HG02973 (cell line): ENCODE results near the gene TENM4.

Experiments used
- ATAC-seq: cut with Tn5 transposase; IDR thresholded peaks from one replicate; pipeline ENCODE4 v1.9.1; 2021; ENCODE audit warnings: moderate library complexity; ENCODE audit not compliant: unreplicated experiment

Gene TENM4

DNA sequence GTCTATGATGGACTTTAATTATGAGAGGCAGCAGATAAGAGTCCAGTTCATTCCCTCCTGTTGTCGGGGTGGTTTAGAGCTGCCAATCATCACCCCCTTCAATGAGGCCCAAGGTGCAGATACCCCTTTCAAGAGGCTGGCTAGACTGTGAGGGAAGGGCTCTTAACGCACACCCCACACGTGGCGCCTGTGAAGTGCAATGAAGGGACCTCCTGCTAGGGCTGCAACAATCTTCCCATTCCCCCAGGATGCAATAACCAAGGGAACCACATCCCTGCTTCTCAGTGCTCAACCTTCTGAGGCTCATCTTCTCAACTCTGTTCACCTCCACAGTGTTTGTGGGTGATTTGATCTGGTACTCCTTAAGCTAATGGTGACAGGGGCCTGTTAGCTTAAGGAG is 19.0 kb downstream of the TENM4 start:
- no peak for ATAC-seq

DNA sequence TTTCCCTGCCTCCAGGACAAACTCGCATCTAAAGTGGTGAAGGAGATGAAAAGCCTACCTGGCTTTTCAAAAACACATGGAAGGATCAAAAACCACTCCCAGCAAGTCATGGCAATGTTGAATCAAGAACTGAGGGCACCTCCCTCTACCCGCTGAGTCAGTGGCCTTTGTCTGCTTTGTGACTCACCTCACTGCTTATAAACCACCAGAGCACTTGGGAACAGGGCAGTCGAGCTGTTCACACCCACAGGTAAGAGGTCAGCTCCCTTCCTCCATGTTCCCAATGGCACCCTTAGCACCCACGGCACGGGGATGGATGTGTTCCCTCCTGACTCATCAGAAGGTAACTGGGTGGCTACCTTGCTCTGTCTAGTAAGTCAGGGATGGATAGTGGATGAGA is 21.7 kb downstream of the TENM4 start:
- no peak for ATAC-seq

DNA sequence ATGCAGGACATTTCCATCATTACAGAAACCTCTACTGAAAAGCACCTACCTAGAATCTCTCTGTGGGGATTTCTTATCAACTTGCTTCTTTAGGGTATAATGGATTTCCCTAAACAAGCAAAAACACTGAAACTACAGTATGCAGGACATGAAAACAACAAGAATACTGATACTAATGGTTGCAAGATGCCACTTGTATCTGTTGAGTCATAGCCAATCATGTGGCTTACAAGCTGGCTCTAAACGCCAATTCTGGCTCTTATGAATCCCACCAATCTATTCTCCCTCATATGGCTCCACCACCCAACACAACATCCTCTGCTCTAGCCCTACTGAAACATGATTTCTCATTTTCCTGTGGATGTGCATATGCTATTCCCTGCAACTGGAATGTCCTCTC is 22.6 kb downstream of the TENM4 start:
- ATAC-seq = no peak

DNA sequence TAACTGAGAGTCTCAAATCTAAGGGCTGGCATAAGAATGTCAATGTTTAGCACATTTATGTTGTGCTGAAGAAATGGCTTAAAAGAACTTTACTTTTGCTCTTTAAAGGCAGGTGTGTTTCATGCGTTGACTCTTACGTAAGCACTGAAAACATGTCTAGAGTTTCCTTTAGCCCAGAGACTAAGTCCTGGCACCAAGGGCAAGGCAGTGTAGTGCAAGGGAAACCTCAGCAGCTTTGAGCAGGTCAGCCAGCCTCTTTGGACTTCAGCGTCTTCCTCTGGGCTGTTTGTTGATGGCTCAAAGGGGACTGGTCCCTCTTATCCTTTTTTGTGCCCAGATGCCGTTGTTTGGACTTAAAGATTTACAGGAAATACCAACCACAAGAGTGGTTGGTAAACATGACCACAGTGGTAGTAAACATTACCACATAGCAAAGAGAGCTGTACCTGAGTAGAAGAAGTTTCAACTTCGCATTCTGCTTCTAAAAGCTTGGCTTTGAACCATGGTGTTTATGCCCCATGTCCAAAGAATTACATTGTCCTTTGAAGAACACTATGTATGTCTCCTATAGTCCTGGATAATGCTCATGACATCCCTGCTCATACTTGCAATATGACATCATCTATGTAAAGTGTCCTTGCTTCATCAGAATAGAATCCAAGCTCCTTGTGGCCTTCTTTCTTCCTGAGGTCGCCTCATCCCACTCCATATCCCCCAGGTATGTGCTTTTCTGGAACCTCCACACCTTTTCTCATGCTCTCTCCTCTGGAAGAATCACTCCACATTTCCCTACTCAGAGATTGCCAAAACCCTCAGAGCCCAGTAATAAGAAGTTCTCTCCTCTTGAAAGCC is 23.5 kb downstream of the TENM4 start:
- ATAC-seq = no peak

DNA sequence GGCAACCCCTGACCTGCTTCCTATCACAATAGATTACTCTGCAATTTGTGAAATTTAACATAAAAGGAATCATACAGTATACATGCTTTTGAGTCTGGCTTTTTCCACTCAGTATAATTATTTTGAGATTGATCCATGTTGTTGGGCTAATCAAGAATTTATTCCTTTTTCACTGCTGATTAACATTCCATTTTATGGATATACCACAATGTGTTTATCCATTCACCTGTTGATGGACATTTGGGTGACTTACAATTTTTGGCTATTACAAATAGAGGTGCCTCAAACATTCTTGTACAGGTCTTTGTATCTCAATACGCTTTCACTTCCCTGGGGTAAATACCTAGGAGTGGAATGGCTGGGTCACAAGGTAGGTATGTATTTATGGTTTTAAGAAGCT is 24.9 kb downstream of the TENM4 start:
- no peak for ATAC-seq

DNA sequence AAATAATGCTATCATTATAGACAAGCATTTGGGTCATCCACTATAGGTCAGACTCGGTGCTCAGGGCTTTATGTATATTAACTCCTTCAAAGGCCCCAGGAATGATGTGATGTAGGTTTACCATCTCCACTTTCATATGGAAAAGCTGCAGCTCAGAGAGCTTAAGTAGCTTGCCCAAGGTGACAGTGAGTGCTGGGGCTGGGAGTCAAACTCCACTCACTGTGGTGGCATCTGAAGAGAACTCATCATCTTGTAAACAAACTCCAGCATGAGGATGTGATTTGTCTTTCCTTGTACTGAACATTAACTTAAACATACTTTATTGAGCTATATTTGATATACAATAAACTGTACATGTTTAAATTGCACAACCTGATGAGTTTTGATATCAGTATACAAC is 25.4 kb downstream of the TENM4 start:
- ATAC-seq = no peak

DNA sequence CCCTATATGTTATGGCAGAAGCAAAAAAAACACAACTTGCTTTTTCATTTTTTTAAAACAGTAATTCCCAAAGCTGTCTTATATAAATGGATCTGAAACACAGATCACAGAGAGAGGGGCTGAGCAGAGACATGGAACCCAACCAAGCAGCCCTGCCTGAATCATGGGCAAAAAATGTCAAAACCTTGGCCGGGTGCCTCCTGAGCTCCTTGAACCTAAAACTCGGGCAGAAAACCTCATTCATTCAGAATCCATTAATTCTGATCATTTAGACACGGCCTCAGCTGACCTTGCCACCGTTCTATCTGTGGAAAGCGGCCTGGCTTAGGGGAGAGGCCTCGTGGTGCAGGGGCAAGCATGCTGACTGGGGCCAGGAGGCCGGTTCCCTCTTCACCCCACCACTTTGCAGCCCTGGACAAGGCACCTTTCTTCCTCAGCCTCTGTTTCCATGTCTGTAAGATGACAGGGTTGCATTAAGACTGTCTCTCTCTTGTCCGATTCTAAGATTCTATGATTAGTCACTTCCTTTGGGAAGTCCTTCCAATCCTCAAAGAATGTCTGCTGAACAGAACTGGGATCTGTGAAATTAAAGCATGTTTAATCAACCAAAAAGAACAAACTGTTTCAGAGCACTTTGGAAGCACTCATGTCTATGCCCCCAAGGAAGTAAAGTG is 26.0 kb downstream of the TENM4 start:
- ATAC-seq = no peak

DNA sequence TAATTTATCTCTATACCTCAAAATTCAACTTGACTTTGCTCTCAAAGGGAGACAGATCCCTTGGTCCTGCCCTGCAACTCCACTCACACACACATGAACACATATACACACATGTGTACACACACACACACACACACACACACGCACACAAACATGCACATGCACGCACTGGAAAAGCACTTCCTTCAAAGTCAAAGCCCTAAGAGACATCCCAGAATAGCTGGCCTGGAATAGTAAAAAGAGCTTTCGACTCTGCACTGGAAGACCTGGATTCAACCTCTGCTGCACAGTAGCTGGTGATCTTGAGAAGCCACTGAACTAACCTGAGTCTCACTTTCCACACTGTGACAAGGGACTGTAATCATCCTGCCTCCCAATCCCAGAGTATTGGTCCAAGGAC is 26.8 kb downstream of the TENM4 start:
- ATAC-seq = no peak

DNA sequence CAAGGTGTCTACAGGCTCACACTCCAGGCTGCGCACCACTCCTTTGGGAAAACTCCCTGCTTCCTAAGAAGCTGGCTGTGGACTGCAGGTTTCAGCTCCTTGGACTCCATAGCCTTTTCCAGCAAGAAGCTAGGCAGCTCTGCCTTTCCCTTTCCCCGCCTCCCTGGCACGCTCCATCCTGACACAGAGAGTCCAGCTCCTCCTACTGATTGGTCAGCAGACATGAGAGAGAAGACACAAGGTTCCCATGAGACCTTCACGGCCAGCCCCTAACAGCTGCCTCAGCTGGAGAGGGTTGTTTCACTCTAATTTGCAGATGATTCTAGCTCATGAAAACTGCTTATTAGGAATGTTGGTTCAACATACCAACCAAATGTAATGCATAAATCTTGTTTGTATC is 27.6 kb downstream of the TENM4 start:
- no peak for ATAC-seq

DNA sequence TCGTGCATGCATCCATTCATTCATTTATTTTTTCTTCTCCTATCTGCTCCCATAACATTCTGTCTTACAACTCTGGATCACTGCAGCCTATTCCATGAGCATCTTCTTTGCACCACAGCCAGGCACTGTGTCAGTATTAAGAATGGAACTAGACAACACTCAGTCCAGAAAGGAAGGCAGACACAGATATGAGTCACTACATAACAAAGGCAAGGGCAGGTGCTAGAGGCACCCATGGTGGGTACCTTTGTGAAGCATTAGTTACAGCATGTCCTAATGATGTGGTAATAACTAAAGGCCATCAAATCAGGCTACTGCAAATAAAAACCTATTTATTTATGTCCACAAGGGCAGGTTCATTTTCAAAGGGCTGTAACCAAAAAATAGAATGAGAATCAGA is 28.1 kb downstream of the TENM4 start:
- peak; percentile 53 for ATAC-seq

DNA sequence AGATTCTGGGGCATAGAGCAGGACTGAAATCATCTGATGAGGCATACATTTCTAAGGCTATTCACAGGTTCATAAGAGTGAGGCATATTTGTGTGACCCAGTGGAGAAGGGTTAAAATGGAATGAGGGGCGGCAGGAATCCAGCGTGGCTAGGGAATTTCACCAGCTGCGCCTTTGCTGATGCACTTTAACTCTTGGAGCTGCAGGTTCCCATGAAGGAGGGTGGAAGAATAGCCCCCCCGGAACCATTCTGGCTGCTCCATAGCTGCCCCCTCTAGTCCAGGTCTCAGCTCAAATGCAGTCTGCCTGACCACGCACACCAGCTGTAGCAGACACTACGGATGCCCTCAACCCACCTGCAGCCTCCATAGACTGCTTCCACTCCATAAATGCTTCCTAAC is 31.5 kb downstream of the TENM4 start:
- ATAC-seq = no peak

DNA sequence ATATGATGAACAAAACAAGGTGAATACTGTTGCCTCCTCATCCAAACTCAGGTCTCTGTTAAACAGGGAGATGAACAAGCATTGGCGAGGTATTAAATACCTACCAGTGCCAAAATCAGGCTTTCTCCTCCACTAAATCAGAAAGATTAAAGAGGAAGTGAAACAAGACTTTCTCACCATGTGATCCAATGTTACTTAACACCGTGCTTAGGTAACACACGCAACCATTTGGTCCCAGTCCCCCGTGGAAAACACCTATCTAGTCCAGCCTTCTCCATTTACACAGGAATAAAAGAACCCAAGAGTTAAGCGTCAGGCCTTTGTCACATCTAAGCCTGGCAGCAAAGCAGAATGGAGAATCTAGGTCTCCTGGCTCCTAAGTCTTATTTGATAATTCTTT is 34.5 kb downstream of the TENM4 start:
- ATAC-seq = peak; percentile 95

DNA sequence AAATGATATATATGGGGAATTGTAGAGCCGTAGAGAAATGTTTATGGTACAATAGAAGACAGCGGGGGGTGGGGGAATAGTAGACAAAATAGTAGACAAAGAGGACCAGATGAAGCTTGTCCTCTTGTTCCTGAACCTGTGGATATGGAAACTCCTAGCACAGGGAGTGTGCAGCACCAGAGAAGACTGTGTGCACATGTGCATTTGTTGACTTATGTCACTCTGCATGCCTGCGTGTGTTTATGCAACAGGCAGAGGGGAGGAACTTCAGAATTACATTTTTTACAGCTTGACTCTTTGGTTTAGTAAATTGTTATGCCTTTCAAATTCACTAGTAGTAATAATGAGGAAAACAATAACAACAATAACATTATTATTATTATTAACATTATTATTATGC is 36.0 kb downstream of the TENM4 start:
- no peak for ATAC-seq

DNA sequence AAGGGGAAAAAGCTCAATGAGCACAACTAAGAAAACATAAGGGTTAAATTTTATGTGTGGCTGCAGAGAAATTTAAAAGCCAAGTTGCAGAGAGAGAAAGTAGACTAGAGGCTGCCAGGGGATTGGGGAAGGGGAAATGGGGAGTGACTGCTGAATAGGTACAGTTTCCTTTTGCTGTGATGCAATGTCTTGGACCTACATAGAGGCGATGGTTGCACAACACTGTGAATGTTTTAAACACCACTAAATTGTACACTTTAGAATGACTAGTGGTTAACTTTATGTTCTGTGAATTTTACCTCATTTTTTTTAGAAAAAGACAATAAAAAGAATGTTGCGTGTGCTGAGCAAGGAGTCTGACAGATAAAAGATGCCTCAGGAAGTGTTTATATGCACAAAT is 36.5 kb downstream of the TENM4 start:
- no peak for ATAC-seq

DNA sequence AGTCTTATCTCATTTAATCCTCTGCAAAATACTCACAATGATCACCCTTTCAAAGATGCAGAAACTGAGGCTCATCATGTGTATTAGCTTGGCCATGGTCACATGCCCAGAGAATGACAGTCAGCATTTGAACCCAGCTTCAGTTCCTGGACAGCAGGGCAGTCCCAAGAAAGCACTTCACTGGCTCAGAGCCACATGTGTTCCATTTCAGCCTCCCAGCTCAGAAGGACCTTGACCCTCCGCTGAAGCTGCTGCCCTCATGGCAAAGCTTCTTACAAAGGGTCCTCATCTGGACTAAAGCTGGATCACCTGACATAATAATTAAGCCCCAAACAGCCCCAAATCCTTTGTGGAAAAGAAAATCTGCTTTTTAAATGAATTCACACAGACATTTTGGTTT is 37.0 kb downstream of the TENM4 start:
- ATAC-seq = no peak

DNA sequence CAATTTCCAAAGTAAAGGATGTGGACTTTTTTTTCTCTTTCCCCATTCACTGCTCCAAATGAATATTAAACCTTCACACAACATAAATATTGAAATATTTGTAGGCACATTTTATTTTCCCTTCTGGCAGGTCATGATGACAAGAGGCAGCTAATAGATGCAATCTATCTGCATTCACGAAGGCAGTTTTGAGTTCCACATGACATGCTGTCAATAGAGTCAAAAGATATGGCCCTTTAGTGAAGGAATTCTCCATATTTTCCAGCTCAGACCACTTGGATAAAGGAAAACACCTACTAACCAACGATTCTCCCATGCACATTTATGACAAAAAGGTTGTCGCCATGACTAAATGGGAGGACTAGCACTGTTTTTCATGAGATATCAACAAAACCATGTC is 37.9 kb downstream of the TENM4 start:
- ATAC-seq = no peak

DNA sequence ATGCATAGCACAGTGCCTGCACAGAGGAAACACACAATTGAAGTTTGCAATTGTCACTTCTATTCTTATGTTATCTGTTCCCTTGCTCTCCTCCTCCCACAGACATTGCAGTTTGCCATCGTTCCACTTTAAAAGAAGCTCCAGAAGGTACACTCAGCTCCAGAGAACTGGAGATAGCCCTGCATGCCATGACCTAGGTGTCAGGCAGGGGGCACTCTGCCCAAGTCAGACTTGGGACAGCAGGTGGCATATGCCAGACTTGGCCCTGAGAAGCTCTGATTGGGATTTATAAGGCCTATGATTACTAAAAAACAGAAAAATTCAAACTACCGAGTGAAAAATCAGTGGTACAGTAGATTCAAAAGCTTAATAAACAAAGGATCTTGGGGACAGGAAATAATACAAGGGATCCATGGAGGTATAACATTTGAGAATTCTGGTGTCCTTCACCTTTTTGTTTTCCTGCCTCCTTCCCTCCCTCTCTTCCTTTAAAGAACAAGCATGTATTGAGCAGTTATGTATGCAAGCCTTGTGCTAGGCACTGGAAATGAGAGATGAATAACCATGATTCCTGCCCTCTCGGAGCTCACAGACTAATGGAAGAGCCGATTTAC is 40.0 kb downstream of the TENM4 start:
- no peak for ATAC-seq

DNA sequence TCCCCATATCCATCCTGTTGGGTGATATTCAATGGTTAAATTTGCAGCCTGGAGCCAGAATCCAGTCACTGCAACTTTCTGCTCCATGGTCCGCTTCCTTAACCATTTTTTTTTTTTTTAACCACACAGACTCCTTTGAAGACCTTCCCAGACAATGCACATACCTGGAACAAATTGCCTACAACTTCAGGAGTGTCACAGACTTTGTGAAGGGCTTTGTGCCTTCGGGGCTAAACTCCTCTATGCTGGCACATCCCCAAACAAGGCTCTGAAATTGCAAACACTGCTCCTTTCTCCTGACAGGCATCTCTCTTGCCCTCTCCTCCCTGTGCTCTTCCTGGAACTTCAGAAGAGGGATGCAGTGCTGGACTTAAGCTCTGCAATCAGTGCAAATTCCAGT is 40.6 kb downstream of the TENM4 start:
- ATAC-seq = no peak

DNA sequence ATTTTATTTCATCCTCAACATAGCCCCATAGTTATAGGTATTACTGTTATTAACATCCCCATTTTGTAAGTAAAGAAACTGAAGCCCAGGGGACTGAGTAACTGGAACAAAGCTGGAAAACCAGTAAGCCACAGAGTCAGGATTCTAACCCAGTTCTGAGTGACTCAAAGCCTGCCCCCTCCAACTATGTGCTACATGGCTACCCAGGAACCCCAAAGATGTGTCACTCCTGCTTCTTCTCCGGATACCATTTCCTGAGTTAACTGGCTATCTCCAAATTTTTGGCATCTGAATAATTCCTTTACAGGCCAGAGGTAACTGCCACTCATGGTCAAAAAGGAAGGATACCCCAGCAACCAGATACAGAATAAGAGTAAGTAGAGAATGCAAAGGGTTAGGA is 43.6 kb downstream of the TENM4 start:
- no peak for ATAC-seq

DNA sequence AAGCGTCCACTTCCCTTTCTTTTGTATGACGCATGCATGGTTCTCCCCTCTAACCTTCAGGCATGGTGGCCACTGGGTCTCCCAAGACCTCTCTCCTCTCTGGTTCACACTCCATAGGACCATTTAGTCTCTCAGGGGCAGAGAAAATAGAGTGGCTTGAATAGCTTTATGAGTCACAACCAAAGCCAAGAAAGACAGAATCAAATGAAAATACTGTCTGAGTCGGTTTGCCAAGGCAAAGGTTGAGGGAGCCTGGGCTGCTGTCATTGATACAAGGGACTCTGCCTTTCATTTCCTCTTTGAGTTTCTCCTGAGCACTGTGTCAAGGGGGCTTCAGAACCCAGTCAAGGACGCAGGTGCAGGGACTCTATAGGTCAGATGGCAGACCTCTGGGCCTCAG is 44.2 kb downstream of the TENM4 start:
- no peak for ATAC-seq

DNA sequence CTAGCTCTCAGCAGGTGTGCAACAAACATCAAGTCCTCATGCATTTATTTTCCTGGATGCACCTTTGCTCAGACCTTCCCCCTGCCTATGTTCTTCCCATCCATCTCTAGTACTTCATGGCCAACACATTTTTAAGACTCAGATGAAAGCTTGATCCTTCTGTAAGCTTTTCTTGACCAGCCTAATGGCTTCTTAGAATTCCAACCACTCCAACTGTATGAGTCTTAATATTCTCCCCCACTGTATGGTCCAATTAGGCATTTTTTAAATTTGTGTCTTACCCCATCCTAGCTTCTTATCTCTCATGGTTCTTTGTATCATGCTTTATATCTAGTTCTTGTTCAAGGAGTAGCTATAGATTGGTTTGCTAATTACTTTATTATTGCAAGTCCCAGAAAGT is 44.8 kb downstream of the TENM4 start:
- no peak for ATAC-seq

DNA sequence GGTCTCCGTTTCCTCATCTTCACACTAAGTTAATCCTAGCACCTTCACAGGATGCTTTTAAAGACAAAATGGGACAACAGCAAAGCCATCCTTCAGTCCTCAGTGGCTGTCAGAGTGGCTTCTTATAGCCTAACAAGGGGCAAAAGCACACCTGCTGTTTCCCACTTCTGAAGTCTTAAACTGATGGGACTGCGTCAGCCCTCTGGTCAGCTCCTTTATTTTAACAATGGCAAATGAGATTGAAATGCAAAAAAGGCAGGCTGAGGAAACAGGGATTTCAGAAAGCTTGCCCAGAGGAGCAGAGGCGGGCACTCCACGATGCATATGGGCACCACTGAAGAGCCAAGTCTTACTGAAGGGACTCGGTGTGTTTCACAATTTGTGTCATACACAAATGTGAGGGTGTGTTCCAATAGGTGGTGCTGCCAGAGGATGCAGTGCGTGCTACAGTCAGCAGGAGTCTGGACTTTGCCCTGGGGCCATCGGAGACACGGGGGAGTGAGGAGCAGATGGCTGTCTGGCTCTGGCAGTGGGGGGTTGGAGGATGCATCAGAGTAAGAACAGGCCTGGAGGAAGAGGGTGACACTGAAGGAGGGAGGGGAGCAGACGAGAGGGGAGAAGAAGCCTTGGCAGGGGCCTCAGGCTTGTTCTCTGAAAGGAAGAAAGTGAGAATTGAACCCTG is 47.3 kb downstream of the TENM4 start:
- no peak for ATAC-seq
